Cardiac atrium fibroblast (primary cell): ENCODE data around the gene GFPT2. TPM values are rescaled to one million over a fixed set of nuclear protein-coding genes. Genes with fewer than 3 reads are reported as not detected.

Experiments used
- total RNA-seq: library from RNA; depleted of rRNA; stranded (reverse); fragments of >200 nt; gene quantifications from 2 replicates; pipeline ENCODE4 v1.2.3, GENCODE V29; 2015

Gene GFPT2
- total RNA-seq: 57.0 and 80.7 TPM in 2 replicates

DNA sequence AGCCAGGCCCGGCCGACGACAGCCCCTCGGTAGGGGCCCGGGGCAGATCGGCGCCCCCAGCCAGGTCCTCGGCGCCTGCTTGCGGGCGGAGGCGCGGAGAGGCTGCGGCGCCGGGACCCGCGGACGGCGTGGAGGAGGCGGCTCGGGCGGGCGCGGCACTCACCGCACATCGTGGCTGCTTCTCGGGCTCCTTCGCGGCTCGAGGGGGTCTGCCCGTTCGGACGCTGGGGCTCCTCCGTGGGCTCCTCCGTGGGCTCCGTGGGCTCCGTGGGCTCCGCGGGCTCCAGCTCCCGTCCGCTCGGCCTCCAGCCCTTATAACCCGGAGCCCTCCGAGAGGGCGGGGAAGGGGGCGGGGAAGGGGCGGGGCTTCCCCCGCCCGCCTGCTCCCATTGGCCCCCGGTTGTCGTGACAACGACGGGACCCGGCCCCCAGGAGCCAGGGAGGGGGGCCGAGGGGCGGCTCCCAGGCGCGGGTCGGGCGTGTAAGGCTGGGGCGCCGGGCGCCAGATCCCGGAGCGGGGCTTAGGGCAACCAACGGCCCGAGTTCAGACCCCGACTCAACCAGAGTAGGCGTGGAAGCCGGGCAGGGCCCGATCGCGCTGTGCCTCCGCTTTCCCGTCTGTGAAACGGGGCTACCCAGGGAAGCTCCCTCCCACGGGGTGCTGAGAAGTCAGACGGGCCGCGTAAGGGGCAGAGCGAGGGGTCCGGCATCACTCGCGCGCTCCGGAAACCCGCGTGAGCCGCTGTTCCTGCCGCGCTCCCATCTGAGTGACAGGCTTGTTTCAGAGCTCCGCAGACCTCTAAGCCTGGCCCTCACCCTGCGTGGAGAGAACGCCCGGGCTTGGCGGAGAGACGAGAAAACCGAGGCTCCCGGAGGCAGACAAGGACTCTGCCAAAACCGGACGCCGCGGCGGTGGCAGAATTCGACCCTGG, at the start of gene GFPT2:
GFPT2 (minus strand) TSS at position 289 of the 932 bp plus-strand sequence; CDS start at position 170, 119 bp downstream.

GRCh38 chr5:180291943-180292831, 60.9 kb downstream of the GFPT2 start, which contains the start of gene MAPK9:
Gene MAPK9 (minus strand): TSS chr5:180292083. CDS start chr5:180280561, 11,522 bp downstream.

Other genes starting within 250 kb of the GFPT2 start
- gene RASGEF1C, start 144.1 kb downstream of the GFPT2 start, total RNA-seq: not detected in 2 replicates
- 20.6 and 21.7 TPM in 2 replicates for gene MAPK9, start 61.3 kb downstream of the GFPT2 start, total RNA-seq
- gene CNOT6, start 141.0 kb upstream of the GFPT2 start, total RNA-seq: 5.6 and 13.3 TPM in 2 replicates
- gene SCGB3A1, start 238.2 kb upstream of the GFPT2 start, total RNA-seq: not detected in 2 replicates